ENCODE data around the gene OR9A4.

Gene OR9A4

GRCh38 chr7:141920281-141920680 is 4.1 kb downstream of the OR9A4 start:
- no peaks in the 10 kb centered on the region for H3K9me3 ChIP-seq (ENCODE audit: control insufficient read depth, insufficient read depth, low read length)
- H3K36me3 ChIP-seq (ENCODE audit: insufficient read depth, low read length), result no peaks in the 10 kb centered on the region
- no peak overlapping the region for H3K9ac ChIP-seq (ENCODE audit: low read depth, low read length)
- no peaks in the 10 kb centered on the region for H3K4me1 ChIP-seq (ENCODE audit: insufficient read depth, low read length)

GRCh38 chr7:141928146-141928844 is 12.1 kb downstream of the OR9A4 start:
- H3K9me3 ChIP-seq (ENCODE audit: control insufficient read depth, insufficient read depth, low read length), result no peaks in the 10 kb centered on the region
- H3K4me1 ChIP-seq (ENCODE audit: insufficient read depth, low read length), result peaks cover 22% of the 10 kb centered on the region
- H3K36me3 ChIP-seq (ENCODE audit: insufficient read depth, low read length), result no peaks in the 10 kb centered on the region
- H3K9ac ChIP-seq (ENCODE audit: low read depth, low read length), result no peak overlapping the region

- Histone ChIP-seq H3K9me3 (ENCODE audit: control insufficient read depth, insufficient read depth, low read length) (no peaks in the 10 kb centered on the region), H3K4me1 (ENCODE audit: insufficient read depth, low read length) (peaks cover 22% of the 10 kb centered on the region), H3K36me3 (ENCODE audit: insufficient read depth, low read length) (no peaks in the 10 kb centered on the region), H3K9ac (ENCODE audit: low read depth, low read length) (no peak overlapping the region)
These were observed 12.6 kb downstream of the OR9A4 start for GRCh38 chr7:141928845-141929195.

- H3K36me3 ChIP-seq (ENCODE audit: insufficient read depth, low read length), result no peaks in the 10 kb centered on the region
- no peak overlapping the region for H3K9ac ChIP-seq (ENCODE audit: low read depth, low read length)
- H3K9me3 ChIP-seq (ENCODE audit: control insufficient read depth, insufficient read depth, low read length), result no peaks in the 10 kb centered on the region
- H3K4me1 ChIP-seq (ENCODE audit: insufficient read depth, low read length), result peaks cover 22% of the 10 kb centered on the region
These were observed 14.0 kb downstream of the OR9A4 start for GRCh38 chr7:141930211-141930610.

GRCh38 chr7:141941075-141941474 is 24.9 kb downstream of the OR9A4 start:
- Histone ChIP-seq H3K9me3 (ENCODE audit: control insufficient read depth, insufficient read depth, low read length) (no peaks in the 10 kb centered on the region), H3K36me3 (ENCODE audit: insufficient read depth, low read length) (no peaks in the 10 kb centered on the region), H3K9ac (ENCODE audit: low read depth, low read length) (no peak overlapping the region), H3K4me1 (ENCODE audit: insufficient read depth, low read length) (no peaks in the 10 kb centered on the region)

- Histone ChIP-seq H3K9ac (ENCODE audit: low read depth, low read length) (no peak overlapping the region), H3K36me3 (ENCODE audit: insufficient read depth, low read length) (no peaks in the 10 kb centered on the region), H3K4me1 (ENCODE audit: insufficient read depth, low read length) (no peaks in the 10 kb centered on the region), H3K9me3 (ENCODE audit: control insufficient read depth, insufficient read depth, low read length) (no peaks in the 10 kb centered on the region)
These were observed 27.6 kb downstream of the OR9A4 start for GRCh38 chr7:141943846-141944245.

- Histone ChIP-seq H3K4me1 (ENCODE audit: insufficient read depth, low read length) (no peaks in the 10 kb centered on the region), H3K9me3 (ENCODE audit: control insufficient read depth, insufficient read depth, low read length) (no peaks in the 10 kb centered on the region), H3K36me3 (ENCODE audit: insufficient read depth, low read length) (no peaks in the 10 kb centered on the region), H3K9ac (ENCODE audit: low read depth, low read length) (no peak overlapping the region)
These were observed 28.6 kb downstream of the OR9A4 start for GRCh38 chr7:141944811-141945210.

GRCh38 chr7:141945356-141945755 is 29.2 kb downstream of the OR9A4 start:
- H3K9me3 ChIP-seq (ENCODE audit: control insufficient read depth, insufficient read depth, low read length), result no peaks in the 10 kb centered on the region
- no peaks in the 10 kb centered on the region for H3K36me3 ChIP-seq (ENCODE audit: insufficient read depth, low read length)
- H3K9ac ChIP-seq (ENCODE audit: low read depth, low read length), result no peak overlapping the region
- no peaks in the 10 kb centered on the region for H3K4me1 ChIP-seq (ENCODE audit: insufficient read depth, low read length)

- H3K4me1 ChIP-seq (ENCODE audit: insufficient read depth, low read length), result no peaks in the 10 kb centered on the region
- no peaks in the 10 kb centered on the region for H3K9me3 ChIP-seq (ENCODE audit: control insufficient read depth, insufficient read depth, low read length)
- H3K9ac ChIP-seq (ENCODE audit: low read depth, low read length), result no peak within 1 kb of the TSS
- no peaks in the 10 kb centered on the region for H3K36me3 ChIP-seq (ENCODE audit: insufficient read depth, low read length)
These were observed 30.6 kb downstream of the OR9A4 start, which contains the start of gene CLEC5A for GRCh38 chr7:141946796-141947195. Gene CLEC5A, minus strand, starts transcription at chr7:141946974. Its CDS starts 682 bp downstream, at chr7:141946292.

GRCh38 chr7:141949021-141949420 is 32.8 kb downstream of the OR9A4 start:
- Histone ChIP-seq H3K36me3 (ENCODE audit: insufficient read depth, low read length) (no peaks in the 10 kb centered on the region), H3K9ac (ENCODE audit: low read depth, low read length) (no peak overlapping the region), H3K9me3 (ENCODE audit: control insufficient read depth, insufficient read depth, low read length) (no peaks in the 10 kb centered on the region), H3K4me1 (ENCODE audit: insufficient read depth, low read length) (peaks cover under 1% of the 10 kb centered on the region; the same call in 1 of the 2 replicates)

- peaks cover 5% of the 10 kb centered on the region for H3K4me1 ChIP-seq (ENCODE audit: insufficient read depth, low read length)
- H3K36me3 ChIP-seq (ENCODE audit: insufficient read depth, low read length), result no peaks in the 10 kb centered on the region
These were observed 33.3 kb downstream of the OR9A4 start for GRCh38 chr7:141949451-141949850.

GRCh38 chr7:141949911-141950310 is 33.7 kb downstream of the OR9A4 start:
- Histone ChIP-seq H3K36me3 (ENCODE audit: insufficient read depth, low read length) (no peaks in the 10 kb centered on the region), H3K9ac (ENCODE audit: low read depth, low read length) (no peak overlapping the region), H3K9me3 (ENCODE audit: control insufficient read depth, insufficient read depth, low read length) (no peaks in the 10 kb centered on the region), H3K4me1 (ENCODE audit: insufficient read depth, low read length) (peaks cover 9% of the 10 kb centered on the region)

More at GRCh38 chr7:141949451-141949850, 33.3 kb downstream of the OR9A4 start:
- Histone ChIP-seq H3K9me3 (ENCODE audit: control insufficient read depth, insufficient read depth, low read length) (no peaks in the 10 kb centered on the region), H3K9ac (ENCODE audit: low read depth, low read length) (no peak overlapping the region)

GRCh38 chr7:141950806-141951205 is 34.6 kb downstream of the OR9A4 start:
- peaks cover 9% of the 10 kb centered on the region for H3K4me1 ChIP-seq (ENCODE audit: insufficient read depth, low read length)
- no peaks in the 10 kb centered on the region for H3K9me3 ChIP-seq (ENCODE audit: control insufficient read depth, insufficient read depth, low read length)

GRCh38 chr7:141952461-141952860 is 36.3 kb downstream of the OR9A4 start:
- Histone ChIP-seq H3K36me3 (ENCODE audit: insufficient read depth, low read length) (no peaks in the 10 kb centered on the region), H3K9me3 (ENCODE audit: control insufficient read depth, insufficient read depth, low read length) (no peaks in the 10 kb centered on the region), H3K9ac (ENCODE audit: low read depth, low read length) (no peak overlapping the region), H3K4me1 (ENCODE audit: insufficient read depth, low read length) (peaks cover 9% of the 10 kb centered on the region)

More at GRCh38 chr7:141950806-141951205, 34.6 kb downstream of the OR9A4 start:
- H3K9ac ChIP-seq (ENCODE audit: low read depth, low read length), result no peak overlapping the region
- no peaks in the 10 kb centered on the region for H3K36me3 ChIP-seq (ENCODE audit: insufficient read depth, low read length)

- Histone ChIP-seq H3K36me3 (ENCODE audit: insufficient read depth, low read length) (no peaks in the 10 kb centered on the region), H3K9ac (ENCODE audit: low read depth, low read length) (no peak overlapping the region), H3K9me3 (ENCODE audit: control insufficient read depth, insufficient read depth, low read length) (no peaks in the 10 kb centered on the region), H3K4me1 (ENCODE audit: insufficient read depth, low read length) (peaks cover 9% of the 10 kb centered on the region)
These were observed 38.1 kb downstream of the OR9A4 start for GRCh38 chr7:141954334-141954733.
